GM15510 (cell line): ENCODE data around the gene YARS1.

Source experiments
- POLR2A ChIP-seq: IDR thresholded peaks from 3 replicates; pipeline ENCODE4 v1.6.1; 2011; ENCODE audit warnings: borderline replicate concordance; ENCODE audit not compliant: insufficient read length; ENCODE audit errors: extremely low read depth

Gene YARS1

DNA sequence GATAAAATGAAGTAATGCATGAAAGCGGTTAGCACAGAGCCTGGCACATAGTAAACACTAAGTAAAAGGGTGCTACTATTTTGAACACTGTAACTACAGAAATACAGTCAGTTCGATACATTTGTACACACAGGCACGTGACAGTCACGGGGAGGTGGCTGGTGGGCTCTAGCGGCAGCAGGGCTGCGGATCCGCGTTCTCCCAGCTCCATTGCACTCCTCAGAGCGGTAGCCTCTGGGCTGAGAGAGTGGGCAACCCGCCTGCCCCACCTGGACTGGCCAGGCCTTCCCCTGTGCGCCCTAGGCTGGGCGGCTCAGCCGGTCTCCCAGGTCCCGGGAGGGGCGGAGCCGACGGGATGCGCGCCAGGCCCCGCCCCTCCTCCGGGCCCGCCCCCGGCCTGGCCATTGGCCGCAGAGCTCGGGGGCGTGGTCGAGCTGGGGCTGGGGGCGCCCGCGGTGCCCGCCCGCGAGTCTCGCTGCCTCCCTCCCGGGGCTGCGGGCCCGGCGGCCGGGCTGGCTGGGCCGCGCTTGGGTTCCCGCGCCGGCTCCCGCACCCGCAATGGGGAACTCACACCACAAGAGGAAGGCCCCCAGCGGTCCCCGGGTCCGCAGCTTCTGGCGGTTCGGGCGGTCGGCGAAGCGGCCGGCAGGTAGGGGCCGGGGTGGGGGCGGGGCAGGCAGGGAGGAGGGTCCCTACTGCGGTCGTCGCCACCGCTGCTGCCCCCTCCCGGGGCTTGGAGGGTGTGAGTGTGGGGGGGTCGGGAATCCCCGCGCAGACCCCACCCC is 63.4 kb downstream of the YARS1 start:
- TF ChIP-seq POLR2A, result no peak

DNA sequence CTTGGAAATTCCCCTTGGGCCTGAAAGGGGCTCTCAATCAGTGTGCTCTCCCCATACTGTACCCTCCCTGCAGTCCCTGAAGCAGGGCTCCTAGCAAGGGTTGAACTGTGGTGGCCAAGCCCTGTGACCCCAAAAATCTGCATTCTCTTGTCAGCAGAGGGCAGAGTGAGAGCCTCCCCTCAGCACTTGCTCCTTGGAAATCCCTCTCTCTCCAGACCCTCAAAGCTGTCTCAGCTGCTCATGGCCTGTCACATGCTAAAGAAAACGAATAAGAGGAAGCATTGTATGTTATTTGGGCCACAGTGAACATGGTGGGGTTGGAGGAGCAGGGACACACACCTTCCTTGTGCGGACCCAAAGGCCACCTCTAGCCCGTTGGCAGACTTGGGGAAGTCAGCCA is 67.4 kb downstream of the YARS1 start:
- no peak for TF ChIP-seq POLR2A

DNA sequence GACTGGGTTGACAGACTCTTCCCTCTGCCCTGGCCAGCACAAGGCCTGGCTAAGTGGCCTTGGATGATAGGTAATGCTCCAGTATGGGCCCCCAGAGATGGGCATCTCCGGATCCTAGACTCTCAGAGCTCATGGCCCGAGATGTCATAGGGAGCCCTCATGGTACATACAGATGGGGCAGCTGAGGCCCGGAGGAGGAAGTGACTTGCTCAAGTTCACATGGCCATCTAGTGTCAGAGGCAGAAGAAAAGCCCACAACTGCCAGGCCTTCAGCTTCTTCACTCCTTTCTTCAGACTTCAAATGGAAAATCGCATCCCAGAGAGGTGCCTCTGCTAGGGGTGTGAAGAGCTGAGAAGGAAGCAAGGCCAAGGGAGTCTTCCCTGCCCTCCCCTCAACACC is 67.8 kb downstream of the YARS1 start:
- TF ChIP-seq POLR2A, result no peak

DNA sequence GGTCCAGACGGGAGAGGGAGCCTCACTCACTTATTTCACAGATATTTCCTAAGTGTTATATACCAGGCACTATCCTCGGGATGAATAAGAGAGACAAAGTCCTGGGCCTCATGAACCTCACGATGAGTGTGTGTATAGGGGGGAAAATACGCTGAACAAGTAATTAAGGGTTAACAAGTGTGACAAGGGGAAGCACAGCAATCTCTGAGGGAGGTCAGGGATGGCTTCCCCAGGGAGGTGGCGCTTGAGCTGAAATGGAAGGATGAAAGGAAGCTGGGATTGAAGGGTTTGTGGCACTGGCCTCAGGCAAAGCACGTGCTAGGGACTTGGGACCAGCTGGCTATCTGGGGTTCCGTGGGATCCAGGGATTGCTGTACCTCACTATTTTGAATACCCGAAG is 68.2 kb downstream of the YARS1 start:
- no peak for TF ChIP-seq POLR2A

DNA sequence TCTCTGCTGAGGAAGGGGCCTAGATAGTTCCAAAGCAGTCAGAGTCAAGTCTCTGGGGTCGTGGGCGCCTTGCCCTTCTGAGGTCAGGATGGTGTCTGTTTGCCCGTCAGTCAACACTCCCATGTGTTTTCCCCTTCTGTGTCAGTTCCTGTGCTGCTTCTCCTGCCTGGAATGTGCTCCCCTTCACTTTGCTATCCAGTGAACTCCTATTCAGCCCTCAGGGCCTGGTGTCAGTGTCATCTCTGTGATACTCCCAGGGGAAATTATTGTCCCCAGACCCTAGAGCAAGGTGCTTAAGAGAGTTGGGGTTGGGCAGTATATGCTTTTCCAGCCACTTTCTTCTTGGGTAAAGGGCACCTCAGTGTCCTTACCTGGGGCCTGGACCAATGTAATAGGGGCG is 68.8 kb downstream of the YARS1 start:
- no peak for TF ChIP-seq POLR2A

DNA sequence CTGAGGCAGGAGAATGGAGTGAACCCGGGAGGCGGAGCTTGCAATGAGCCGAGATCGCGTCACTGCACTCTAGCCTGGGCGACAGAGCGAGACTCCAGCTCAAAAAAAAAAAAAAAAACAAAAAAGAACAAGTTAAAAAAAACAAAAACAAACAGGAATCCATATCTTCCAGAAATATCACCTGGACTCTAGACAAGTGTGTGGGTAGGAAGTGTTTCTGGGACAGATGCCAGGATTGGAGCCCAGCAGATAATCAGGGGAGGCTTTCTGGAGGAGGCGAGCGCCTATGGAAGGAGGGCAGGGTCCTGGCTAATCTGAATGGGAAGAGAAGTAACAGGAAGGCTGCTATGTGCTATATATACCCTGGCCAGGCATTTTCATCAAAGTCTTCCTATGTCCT is 71.0 kb downstream of the YARS1 start:
- TF ChIP-seq POLR2A, result no peak

DNA sequence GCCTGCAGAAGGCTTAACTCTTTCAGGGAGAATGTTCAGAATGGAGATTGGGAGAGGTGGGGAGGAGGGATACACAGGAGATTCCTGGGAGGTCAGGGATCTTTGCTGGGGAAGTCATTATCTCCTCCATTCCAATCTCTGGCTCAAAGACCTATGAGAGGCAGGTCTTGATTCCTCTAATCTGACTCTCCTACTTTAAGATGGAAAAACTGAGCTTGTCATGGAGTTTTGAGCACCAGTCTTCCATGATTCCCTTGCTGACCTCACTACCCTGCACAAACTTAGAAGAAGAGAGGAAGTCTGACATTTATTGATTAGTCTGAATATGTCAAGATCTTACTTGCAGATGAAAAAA is 73.1 kb downstream of the YARS1 start:
- TF ChIP-seq POLR2A, result no peak

DNA sequence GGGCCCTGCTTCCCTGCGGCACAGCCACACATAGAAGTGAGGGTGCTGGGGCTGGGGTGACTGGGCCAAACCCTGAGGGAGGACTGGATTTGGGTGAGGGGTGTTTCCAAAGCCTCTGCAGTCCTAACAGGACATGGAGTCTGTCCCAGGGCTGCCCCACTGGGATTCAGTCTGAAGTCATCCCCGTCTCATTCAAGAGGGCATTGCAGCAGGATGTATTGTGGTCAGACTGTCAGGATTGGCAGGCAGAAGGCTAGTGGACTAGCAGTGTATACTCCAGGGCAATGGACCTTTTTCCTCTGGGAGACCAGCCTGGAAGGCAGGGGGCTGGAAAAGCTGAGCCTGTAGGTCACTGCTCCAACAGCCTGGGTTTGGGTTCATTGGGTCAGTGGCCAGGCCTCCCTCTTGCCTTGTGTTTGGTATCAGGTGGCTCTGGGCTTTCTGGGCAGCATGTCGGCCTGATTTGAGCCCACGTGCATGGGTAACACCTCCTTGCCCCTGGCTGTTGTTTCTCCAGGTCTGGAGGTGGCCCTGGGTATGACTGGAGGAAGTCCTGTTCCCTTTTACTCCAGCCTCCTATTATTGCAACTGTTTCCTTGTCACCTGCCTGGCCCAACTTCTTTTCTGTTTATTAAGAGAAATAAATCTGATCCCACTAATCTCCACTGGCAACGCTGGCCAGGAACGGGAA is 73.6 kb downstream of the YARS1 start:
- no peak for TF ChIP-seq POLR2A

DNA sequence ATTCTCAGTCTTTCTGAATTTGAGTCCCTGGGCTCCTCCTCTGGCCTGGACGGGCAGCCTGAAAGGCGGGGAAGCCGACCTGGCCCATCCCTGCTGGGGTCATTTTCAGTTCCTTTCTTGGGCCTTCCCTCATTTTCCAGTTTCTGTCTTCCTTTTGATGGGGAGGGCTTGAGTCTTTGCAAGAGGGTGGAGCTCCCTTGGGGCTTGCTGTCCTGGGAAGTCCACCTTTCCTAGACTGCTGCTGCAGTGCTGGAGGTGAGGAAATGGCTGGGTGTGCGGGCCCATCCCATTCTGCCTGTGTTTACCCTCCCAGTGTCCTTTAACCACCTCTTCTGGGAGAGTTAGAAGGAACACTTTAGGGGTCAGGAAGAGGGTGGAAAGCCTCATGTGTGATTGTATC is 74.2 kb downstream of the YARS1 start:
- TF ChIP-seq POLR2A, result no peak

DNA sequence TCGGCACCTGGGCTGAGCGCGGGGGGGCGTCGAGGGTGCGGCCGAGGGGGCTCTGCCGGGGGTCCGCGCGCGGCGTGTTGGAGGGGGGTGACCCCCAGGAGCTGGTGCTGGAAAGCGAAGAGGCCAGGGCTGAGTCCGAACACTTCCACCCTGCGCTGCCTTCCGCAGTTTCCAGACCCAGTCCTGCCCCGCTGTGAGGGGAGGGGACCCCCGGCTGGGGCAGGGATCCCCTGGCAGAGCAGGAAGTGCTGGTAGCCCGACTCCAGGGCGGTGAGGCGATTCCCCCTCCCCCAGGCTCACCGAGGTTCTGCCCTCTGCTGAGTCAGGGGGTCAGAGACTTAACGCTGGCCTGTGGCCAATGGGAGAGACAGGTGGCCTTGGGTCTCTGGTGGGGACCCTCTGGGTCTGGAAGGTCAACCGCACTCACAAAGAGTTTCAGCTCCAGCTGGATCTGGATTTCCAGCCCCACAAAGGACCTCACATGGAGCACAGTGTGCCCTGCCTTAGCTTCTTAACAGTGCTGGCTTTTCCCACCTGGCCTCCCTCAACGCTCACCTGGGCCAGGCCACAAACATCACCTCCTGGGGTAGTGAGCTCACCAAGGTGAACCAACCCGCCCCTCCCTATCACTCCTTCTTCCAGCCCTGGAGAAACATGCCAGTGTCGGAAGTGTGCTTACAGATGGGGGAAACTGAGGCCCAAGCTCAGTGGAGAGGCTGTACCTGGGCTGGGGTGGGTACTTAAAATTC is 74.8 kb downstream of the YARS1 start:
- no peak for TF ChIP-seq POLR2A

DNA sequence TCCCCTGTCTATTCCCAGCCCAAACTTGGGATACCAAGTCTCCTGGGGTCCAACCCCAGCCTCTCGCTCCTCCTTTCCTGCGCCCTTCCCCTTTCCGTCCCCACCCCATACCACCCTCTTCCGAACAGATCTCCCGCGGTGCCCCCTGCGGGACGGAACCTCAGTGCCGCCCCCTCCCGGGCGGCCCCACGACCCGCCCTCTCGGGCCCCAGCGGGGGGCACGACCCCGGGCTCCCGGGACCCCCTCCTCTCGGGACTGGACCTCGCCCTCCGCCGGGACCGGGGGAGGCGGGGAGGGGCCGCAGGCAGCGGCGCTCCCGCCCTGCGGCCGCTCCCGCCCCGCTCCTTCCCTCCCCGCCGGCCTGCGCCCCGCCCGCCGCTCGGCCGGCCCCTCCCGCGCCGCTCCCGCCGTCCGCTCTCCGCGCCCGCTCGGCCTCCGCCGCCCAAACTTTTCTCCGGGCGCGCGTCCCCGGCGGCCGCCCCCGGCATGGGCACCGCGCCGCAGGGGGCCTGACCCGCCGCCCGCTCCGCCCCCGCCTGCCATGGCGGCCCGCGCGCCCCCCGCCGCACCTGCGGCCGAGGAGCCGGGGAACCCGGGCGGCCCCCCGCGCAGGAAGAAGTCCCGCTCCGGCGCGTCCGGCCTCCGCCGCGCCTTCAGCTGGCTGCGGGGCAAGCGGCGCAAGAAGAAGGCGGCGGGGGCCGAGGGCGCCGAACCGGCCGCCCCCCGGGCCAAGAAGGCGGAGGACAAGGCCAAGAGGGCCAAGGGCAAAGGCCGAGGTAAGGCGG is 75.6 kb downstream of the YARS1 start:
- no peak for TF ChIP-seq POLR2A

DNA sequence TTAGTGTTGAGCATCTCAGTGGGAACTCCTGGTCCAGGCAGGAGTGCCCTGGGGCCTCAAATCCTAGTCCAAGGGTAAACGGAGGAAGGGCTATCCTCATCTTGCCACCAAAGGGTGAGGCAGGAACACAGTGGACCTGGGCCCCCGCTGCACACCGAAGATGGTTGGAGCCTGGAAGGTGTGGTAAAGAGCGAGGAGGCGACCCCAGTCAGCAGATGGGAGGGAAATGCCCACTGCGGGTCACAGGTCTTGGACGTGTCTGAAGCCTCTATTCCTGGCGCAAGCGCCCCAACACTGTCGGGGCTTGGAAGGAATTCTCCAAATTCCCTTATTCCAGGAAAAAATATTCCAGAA is 76.1 kb downstream of the YARS1 start:
- TF ChIP-seq POLR2A, result no peak

DNA sequence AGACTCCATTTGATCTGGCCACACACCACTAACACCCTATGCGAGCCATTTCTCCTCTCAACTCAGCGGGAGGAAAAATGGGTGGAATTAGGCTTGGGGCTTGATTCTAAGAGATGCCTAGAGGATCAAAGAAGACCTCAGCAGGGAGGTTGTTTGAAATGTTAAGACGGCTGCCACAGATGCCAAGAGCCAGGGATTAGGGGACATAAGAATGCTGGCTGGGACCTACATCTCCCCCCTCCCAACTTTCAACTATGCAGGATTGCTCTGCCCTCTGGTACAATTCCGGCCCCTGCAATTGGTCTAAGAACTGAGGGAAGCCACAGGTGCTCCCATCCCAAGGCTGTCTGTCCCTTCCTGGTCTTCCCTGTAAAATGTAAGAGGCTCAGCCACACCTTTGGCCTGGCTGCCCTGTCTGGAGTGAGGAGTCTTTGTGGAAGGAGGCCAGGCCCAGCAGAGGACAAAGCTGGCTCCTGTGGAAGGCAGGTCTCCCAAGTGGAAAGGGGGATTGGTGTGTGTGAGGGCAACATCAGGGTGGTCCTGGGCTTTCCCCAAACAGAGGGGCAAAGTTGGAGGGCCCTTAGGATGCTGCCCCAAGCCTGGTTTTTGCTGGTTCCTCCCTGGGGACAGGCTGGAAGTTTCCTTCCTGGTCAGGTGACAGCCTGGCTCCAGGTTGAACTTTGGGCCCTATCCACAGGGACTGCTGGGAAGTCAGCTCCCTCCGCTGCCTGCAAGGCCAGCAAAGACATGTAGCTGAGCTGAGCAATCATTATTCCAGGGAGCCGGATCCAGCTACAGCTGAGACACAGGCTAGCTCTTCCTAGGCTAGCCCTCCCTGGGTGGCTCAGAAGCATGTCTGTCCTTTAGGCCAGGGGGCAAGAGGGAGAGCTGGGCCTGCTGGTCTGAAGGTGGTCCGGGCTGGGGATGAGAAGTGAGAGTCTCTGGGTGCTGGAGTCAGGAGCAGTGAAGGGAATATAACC is 80.1 kb downstream of the YARS1 start:
- no peak for TF ChIP-seq POLR2A
